ENCODE results near the gene RCSD1. TPM values are rescaled to one million over a fixed set of nuclear protein-coding genes. Genes with fewer than 3 reads are reported as not detected.

Gene RCSD1
- total RNA-seq, 1 donor from 2014 or later: under 0.01 TPM

DNA sequence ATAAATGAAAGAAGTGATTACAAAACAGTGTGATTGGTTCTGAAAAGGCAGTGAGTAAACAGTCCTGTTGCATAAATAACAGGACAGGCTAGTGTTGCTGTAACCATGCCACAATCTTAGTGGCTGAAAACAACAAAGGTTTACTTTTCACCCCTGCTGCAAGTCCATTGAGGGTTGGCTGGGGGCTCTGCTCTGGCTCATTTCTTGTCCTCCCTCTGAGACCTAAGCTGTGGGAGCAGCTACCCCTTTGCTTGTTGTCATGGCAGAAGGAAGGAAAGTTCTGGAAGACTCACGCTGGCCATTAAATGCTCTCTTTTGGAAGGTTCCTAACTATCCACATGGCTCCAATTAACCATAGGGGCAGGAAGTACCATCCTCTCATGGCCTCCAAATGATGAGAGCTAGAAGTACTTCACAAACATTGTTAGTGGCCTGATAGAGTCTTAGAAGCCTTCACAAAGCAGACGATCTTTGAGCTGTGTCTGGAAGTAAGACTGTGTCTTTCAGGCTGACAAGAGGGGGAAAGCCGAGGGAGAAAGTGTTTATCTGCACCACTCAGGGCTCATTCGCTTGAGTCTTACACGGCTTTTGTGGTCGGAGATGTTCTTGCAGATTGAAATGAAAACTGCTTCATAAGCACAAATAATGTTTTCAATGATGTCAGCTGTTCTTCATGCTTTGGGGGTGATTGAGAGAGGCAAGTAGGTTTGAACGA is 11.9 kb downstream of the RCSD1 start:
- Histone ChIP-seq H3K27me3 (ENCODE audit: control insufficient read depth, insufficient read depth, low read length) (no peaks in the 10 kb centered on the region), H3K36me3 (ENCODE audit: control insufficient read depth, insufficient read depth, low read length) (no peaks in the 10 kb centered on the region), H3K4me3 (ENCODE audit: low read depth, low read length) (no peak overlapping the region)
- TF ChIP-seq, protein P1, sequence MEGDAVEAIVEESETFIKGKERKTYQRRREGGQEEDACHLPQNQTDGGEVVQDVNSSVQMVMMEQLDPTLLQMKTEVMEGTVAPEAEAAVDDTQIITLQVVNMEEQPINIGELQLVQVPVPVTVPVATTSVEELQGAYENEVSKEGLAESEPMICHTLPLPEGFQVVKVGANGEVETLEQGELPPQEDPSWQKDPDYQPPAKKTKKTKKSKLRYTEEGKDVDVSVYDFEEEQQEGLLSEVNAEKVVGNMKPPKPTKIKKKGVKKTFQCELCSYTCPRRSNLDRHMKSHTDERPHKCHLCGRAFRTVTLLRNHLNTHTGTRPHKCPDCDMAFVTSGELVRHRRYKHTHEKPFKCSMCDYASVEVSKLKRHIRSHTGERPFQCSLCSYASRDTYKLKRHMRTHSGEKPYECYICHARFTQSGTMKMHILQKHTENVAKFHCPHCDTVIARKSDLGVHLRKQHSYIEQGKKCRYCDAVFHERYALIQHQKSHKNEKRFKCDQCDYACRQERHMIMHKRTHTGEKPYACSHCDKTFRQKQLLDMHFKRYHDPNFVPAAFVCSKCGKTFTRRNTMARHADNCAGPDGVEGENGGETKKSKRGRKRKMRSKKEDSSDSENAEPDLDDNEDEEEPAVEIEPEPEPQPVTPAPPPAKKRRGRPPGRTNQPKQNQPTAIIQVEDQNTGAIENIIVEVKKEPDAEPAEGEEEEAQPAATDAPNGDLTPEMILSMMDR (IDR thresholded peaks at IDR 0.05; ENCODE audit: insufficient read depth, low read length, severe bottlenecking): no peak
- FAIRE-seq (no peak), DNase-seq (ENCODE audit: low read depth) (no peak)

DNA sequence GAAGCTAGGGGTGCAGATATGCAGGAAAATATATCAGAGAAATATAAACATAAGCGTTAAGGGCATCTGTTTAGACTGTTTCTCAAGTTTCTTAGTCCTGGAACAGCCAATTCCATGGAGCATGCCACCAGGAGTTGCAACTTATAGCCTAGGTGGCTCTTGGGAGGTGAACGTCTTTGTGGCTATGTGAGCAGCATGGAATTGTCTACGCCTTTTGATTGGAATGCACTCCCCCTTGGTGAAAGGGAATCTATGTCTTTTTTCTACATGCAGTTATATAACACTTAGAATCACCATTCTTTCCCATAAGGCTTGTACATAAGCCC is 12.4 kb downstream of the RCSD1 start:
- FAIRE-seq (no peak), DNase-seq (ENCODE audit: low read depth) (no peak)
- Histone ChIP-seq H3K4me3 (ENCODE audit: low read depth, low read length) (no peak overlapping the region), H3K36me3 (ENCODE audit: control insufficient read depth, insufficient read depth, low read length) (no peaks in the 10 kb centered on the region), H3K27me3 (ENCODE audit: control insufficient read depth, insufficient read depth, low read length) (no peaks in the 10 kb centered on the region)
- TF ChIP-seq, protein P1 (IDR thresholded peaks at IDR 0.05; ENCODE audit: insufficient read depth, low read length, severe bottlenecking): no peak

DNA sequence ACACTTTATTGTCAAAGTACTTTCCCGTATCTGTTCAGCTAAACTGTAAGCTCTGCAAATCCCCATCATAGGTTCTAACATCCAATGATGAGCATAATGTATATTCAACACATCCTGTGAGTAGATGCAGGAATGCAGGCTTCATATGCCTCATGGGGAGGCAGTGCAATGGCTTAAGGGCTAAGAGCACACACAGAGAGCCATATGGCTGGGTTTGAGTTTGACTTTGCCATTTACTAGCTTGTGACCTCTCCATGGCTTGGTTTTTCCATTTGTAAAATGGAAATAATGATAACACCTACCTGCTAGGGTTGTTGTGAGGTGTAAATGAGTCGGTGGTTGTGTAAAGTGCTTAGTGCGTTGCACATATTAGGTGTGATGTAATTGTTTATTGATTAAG is 13.4 kb downstream of the RCSD1 start:
- no peak for DNase-seq (ENCODE audit: low read depth)
- Histone ChIP-seq H3K36me3 (ENCODE audit: control insufficient read depth, insufficient read depth, low read length) (no peaks in the 10 kb centered on the region), H3K4me3 (ENCODE audit: low read depth, low read length) (no peak overlapping the region), H3K27me3 (ENCODE audit: control insufficient read depth, insufficient read depth, low read length) (no peaks in the 10 kb centered on the region)
- TF ChIP-seq, protein P1 (IDR thresholded peaks at IDR 0.05; ENCODE audit: insufficient read depth, low read length, severe bottlenecking): no peak
- FAIRE-seq: no peak

DNA sequence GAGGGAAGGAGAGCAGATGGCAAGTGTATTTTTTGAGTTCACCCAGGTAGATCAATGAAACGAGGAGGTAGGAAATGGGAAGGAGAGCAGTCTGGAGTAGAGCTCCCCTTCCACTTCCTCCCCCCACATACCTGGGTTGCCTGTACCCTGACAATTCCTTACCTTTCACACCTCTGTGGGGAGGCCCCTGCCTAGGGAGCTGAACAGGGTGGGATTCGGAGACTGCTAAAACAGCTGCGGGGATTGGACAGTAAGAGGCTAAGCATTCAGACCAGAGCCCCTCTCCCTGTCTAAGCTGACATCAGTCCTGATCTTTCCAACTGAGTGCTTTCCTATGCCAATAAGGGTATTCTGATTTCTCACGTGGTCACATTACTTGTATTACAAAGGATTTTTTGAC is 14.5 kb downstream of the RCSD1 start:
- DNase-seq (ENCODE audit: low read depth): no peak
- no peaks in the 10 kb centered on the region for H3K36me3 ChIP-seq (ENCODE audit: control insufficient read depth, insufficient read depth, low read length)
- H3K27me3 ChIP-seq (ENCODE audit: control insufficient read depth, insufficient read depth, low read length): no peaks in the 10 kb centered on the region
- no peak overlapping the region for H3K4me3 ChIP-seq (ENCODE audit: low read depth, low read length)
- FAIRE-seq: no peak
- TF ChIP-seq, protein P1 (IDR thresholded peaks at IDR 0.05; ENCODE audit: insufficient read depth, low read length, severe bottlenecking): no peak

DNA sequence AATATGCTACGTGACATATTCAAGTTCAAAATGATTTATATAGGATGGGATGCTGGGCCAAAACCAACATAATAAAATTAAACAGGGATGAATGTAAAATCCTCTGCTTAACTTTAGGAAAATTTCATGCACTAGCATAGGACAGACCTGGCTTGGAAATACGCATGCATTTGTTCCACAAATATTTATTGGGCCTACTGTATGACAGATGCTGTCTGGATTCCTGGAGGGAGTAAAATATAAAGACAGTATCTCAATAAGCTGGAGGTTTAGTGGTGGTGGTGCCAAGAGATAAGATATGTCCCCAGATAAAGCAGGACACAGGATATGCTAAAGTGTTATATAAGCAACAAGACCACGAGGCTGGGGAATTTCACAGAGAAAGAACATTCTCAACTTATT is 15.1 kb downstream of the RCSD1 start:
- FAIRE-seq (no peak), DNase-seq (ENCODE audit: low read depth) (no peak)
- Histone ChIP-seq H3K4me3 (ENCODE audit: low read depth, low read length) (no peak overlapping the region), H3K27me3 (ENCODE audit: control insufficient read depth, insufficient read depth, low read length) (no peaks in the 10 kb centered on the region), H3K36me3 (ENCODE audit: control insufficient read depth, insufficient read depth, low read length) (no peaks in the 10 kb centered on the region)
- TF ChIP-seq, protein P1 (IDR thresholded peaks at IDR 0.05; ENCODE audit: insufficient read depth, low read length, severe bottlenecking): no peak
